A549 treated with dexamethasone at 1 μM for 4 hours (cell line): Measurements from ENCODE around the gene CCP110. TPM values are rescaled to one million over a fixed set of nuclear protein-coding genes. Genes with fewer than 3 reads are reported as not detected.

Experiments
- total RNA-seq: library from RNA; stranded (reverse); fragments of 200-300 nt; extraction: Qiagen RNA extraction; gene quantifications from 5 replicates; pipeline ENCODE4 v1.2.3, GENCODE V29; 2022

CCP110 gene, protein sequence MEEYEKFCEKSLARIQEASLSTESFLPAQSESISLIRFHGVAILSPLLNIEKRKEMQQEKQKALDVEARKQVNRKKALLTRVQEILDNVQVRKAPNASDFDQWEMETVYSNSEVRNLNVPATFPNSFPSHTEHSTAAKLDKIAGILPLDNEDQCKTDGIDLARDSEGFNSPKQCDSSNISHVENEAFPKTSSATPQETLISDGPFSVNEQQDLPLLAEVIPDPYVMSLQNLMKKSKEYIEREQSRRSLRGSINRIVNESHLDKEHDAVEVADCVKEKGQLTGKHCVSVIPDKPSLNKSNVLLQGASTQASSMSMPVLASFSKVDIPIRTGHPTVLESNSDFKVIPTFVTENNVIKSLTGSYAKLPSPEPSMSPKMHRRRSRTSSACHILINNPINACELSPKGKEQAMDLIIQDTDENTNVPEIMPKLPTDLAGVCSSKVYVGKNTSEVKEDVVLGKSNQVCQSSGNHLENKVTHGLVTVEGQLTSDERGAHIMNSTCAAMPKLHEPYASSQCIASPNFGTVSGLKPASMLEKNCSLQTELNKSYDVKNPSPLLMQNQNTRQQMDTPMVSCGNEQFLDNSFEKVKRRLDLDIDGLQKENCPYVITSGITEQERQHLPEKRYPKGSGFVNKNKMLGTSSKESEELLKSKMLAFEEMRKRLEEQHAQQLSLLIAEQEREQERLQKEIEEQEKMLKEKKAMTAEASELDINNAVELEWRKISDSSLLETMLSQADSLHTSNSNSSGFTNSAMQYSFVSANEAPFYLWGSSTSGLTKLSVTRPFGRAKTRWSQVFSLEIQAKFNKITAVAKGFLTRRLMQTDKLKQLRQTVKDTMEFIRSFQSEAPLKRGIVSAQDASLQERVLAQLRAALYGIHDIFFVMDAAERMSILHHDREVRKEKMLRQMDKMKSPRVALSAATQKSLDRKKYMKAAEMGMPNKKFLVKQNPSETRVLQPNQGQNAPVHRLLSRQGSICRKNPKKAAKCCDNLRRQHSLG
- 6.8 to 10.2 TPM (median 8.3 TPM) in 5 replicates for total RNA-seq

DNA sequence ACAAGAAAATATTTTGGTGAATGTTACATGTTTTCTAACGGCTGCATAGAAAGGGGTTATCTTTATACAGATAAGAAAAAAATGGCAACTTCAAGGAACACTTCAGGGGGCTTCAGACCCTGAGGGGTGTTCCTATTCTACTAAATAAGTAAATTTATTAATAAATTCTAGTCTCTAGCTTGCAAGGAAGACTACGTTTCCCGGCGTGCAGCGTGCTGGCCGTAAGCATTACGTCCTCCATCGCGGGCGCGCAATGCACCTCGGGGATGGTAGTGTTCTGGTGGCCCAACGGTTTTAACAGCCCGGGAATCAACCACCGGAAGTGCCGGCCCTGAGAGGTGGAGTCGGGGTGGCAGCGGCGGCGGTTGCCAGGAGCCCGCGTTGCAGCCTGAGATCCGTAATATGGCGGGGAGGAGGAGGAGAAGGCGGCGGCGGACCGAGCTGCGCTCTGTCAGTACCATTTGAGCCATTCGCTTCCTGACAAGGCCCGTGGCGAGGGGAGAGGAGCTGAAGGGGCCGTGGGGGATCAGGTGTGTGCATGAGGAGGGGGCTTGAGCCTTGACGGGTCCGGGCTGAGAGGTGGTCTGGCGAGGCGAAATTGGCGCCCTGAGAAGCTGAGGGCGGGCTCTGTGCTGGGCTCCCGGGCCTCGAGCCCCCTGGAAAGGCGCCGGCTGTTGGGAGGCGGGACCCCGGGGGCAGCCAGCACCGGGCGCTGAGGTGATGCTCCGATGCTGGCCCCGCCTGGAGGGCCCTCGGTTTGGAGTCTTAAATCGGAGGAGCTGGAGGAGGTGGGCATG, at the start of gene CCP110:
Gene CCP110 (plus strand): TSS at position 384 of the 797 bp plus-strand sequence. CDS start 3,940 bp downstream, outside the sequence.

DNA sequence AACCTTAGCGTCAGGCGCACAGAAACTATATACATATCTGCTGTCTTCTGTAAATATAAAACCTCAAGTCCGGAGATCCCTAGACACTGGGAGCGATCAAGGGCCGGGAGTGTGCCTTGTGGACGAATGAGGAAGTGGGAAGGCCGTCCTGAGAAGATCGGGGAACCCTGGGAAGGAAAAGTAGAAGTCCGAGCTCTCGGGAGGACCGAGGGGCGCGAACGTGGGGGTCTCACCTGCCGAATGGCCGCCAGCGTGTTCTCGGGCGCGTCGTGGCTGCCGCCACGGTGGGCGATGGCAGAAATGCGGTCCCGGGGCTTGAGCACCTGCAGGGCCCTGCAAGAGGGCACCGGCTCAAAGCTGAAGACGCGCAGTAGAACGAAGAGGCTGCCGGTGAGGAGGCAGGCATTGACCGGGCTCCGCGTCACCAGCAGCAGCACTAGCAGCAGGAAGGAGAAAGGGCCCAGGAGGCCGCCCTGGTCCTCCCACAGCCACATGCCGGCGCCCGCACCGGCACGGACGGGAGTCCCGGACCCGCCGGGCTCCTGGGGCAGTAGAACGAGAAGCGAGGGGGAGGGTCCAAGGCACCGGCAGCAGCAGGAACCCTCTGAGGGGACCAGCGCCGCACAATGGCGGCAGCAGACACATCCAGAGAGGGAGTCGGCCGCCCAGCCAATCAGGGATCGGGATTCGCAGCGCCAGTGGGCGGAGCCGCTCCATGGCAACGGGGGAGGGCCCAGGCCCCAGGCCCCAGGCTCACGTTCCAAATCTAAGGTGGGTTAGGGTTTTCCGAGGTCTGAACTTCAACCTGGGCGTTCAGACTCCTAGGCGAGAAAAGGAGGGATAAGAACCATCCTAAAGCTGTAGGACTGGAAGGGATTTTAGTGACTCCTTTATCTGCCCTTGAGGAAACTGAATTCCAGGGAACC, 2.0 kb upstream of the CCP110 start, which contains the start of gene GDE1:
Gene GDE1 (minus strand): TSS at position 628 of the 926 bp plus-strand sequence. CDS start 134 bp downstream, at position 494.

DNA sequence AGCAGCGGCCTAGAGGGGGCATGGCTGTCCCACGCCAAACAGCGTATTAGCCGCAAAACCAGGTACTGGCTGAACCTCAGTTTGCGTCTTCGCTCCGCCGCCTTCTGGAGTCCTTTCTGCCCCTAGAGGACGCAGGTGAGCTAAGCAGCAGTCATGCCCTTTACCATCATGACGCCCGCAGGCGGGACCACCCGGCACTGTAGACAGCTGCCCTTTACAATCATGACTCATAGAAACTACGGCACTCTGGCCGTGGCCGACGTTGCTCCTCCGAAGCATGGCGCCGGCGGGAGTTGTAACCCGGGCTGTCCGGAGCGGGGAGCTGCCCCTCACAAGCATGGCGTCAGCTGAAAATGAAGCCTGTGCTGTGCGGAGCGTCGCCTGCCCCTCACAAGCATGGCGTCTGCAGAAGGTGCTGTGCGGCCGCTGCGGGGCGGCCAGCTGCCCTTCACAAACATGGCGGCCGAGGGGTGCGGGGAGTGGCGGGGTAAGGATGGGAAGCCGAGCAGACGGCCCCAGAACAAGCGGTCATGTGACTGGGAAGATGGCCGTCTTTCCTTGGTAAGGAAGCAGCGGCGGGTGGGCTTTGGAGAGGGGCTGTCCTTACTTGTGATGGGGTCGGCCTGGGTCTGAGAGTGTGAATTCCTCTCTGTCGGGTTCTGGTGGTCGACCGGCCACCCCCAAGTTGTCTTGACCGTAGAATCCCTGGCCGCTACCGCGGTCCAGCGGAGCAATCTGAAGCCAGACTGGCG, 31.6 kb downstream of the CCP110 start, which contains the start of gene VPS35L:
Gene VPS35L (plus strand): TSS at position 518 of the 752 bp plus-strand sequence. CDS start 27 bp downstream, at position 545.

Other genes starting within 250 kb of the CCP110 start
- 0.08 to 0.15 TPM (median 0.11 TPM) in 4 of 5 replicates, not detected in the other for gene CLEC19A, start 238.2 kb upstream of the CCP110 start, total RNA-seq
- gene TMC5, start 106.1 kb upstream of the CCP110 start, total RNA-seq = 4.5 to 6.1 TPM (median 5.4 TPM) in 5 replicates
- gene GDE1, start 1.8 kb upstream of the CCP110 start, total RNA-seq = 65.4 to 73.0 TPM (median 67.5 TPM) in 5 replicates
- gene VPS35L, start 31.8 kb downstream of the CCP110 start, total RNA-seq = 27.5 to 37.6 TPM (median 34.5 TPM) in 5 replicates
- 38.7 to 49.0 TPM (median 46.3 TPM) in 5 replicates for gene KNOP1, start 194.3 kb downstream of the CCP110 start, total RNA-seq
- 9.3 to 11.2 TPM (median 10.7 TPM) in 5 replicates for gene IQCK, start 194.3 kb downstream of the CCP110 start, total RNA-seq